ELR (cell line): ENCODE data around the gene DSG4.

Source experiments
- DNase-seq: peaks from one replicate; pipeline ENCODE4 v3.0.0-alpha.2; 2015; ENCODE audit warnings: low read depth

The DSG4 gene

DNA sequence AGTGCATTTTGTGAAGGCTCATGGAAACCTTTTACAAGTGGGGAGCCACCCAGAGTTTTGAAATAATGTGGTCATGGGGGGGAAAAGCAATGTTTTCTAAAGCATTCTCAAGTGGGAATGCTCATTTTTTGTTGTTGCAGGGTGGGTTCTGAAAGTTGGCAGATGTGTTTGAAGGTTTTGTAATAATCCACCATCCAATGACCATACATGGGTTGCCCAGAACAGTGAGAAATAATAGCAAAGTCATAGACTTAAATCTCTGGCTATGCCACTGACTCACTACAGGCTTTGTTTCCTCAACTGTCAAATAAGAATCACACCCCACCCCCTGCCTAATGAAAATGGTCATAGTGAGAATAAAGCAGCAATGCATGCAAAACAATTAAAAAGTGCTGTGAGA is 73.8 kb downstream of the DSG4 start:
- no peak for DNase-seq

DNA sequence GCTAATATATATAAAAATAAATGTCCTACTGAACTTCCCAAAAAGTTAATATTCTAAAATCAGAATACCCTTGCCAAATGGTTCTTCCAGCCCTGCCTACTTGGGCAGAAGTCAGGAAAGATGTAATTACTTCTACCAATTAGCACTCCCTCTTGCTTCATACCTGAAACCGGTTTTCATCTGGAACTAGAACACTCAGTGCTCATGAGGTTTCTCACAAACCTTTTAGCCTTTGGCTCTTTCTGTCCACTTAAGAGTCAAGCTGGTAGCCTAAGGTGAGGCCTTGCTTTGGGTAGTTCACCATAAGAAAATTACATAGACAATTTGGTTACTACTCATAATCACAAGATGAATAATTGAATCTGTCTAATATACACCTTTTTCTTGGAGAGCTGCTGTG is 75.0 kb downstream of the DSG4 start:
- no peak for DNase-seq

DNA sequence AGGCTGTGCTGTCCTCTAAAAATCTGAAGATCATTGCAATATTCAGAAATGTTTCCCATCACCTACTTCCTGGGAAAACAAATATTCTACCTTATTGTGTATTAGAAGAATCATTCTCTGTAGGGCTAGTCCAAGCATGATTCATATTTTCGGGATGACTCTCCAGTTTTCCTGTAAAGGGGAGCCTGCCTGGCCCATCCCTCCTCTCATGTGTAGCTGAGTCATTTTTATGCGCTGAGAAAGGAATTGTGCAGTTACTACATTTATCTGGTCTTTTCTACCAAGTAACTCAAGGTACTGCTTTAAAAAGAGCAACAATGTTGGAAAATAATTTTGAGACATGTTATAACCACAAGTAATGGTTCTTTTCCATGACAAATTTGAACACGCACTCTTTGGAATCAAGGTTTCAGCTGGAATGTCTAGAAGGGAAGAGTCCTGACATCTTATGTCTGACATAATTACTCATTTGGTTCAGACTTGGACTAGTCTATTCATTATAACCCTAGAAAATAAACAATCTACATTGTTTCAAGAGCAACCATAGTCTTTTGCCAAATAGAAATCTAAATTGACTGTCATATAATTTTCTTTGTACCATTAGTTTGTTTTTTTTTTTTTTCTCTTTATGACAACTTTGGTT is 77.6 kb downstream of the DSG4 start:
- peak; percentile 47 for DNase-seq
